ENCODE results near the gene APBA1. TPM values are rescaled to one million over a fixed set of nuclear protein-coding genes. Genes with fewer than 3 reads are reported as not detected.

APBA1 gene
- total RNA-seq, 4 donors from 2014 or later, result 3.3 to 9.7 (median 5.2) TPM

DNA sequence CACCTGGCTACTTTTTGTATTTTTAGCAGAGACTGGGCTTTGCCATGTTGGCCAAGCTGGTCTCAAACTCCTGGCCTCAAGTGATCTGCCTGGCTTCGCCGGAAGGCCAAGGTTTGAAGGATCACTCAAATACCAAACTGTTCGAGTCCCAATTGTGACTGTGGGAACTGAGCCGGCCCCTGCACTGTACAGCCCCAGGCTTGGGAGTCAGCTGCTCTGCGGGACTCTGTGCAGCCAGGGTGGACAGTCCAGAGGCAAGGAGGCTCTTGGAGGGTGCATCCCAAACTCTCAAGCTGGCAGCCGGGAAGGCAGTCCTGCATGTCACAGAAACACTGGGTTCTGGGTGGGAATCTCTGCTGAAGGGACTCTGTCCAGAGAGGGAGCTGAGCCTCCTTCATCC is 238.2 kb downstream of the APBA1 start:
- Histone ChIP-seq H3K27ac (replicated peaks in 1 of 4) (no peak overlapping the region), H3K4me1 (no peaks in the 10 kb centered on the region), H3K4me3 (no peak overlapping the region), H3K9me3 (no peaks in the 10 kb centered on the region), H3K27me3 (no peaks in the 10 kb centered on the region), H3K36me3 (no peaks in the 10 kb centered on the region)
- DNase-seq (ENCODE audit: extremely low spot score), result no peak
- 98% methylated on average over 4 of the region's 6 CpGs for WGBS
- intact Hi-C loops (cut with DNase I), result no loop called here
- TF ChIP-seq EP300 (IDR thresholded peaks at IDR 0.05) (no peak), POLR2AphosphoS5 (IDR thresholded peaks at IDR 0.05) (no peak)

DNA sequence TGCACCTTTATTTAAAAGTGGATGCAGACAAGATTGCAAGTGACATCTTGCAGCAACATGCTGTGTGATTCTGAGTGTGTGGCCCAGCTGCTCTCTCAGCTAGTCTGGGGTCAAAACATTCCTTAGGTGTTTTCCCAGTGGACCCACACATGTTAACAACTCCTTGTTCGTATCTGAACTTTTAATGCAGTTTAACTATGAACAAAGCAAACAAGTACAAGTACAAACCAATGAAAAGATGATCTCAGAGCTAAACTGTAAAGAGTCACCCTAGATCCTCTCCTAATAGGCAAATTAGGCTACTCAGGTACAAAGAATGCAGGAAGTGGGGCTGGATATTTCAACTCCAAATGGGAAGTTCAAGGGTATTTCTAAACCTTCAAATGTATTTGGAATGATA is 238.8 kb downstream of the APBA1 start:
- intact Hi-C loops (cut with DNase I), result no loop called here
- Histone ChIP-seq H3K4me1 (no peaks in the 10 kb centered on the region), H3K27me3 (no peaks in the 10 kb centered on the region), H3K36me3 (no peaks in the 10 kb centered on the region), H3K27ac (replicated peaks in 1 of 4) (no peak overlapping the region), H3K9me3 (no peaks in the 10 kb centered on the region), H3K4me3 (no peak overlapping the region)
- TF ChIP-seq EP300 (IDR thresholded peaks at IDR 0.05) (no peak), POLR2AphosphoS5 (IDR thresholded peaks at IDR 0.05) (no peak), POLR2A (IDR thresholded peaks at IDR 0.05; ENCODE audit: low read depth) (no peak)
- TF ChIP-seq, protein P1, sequence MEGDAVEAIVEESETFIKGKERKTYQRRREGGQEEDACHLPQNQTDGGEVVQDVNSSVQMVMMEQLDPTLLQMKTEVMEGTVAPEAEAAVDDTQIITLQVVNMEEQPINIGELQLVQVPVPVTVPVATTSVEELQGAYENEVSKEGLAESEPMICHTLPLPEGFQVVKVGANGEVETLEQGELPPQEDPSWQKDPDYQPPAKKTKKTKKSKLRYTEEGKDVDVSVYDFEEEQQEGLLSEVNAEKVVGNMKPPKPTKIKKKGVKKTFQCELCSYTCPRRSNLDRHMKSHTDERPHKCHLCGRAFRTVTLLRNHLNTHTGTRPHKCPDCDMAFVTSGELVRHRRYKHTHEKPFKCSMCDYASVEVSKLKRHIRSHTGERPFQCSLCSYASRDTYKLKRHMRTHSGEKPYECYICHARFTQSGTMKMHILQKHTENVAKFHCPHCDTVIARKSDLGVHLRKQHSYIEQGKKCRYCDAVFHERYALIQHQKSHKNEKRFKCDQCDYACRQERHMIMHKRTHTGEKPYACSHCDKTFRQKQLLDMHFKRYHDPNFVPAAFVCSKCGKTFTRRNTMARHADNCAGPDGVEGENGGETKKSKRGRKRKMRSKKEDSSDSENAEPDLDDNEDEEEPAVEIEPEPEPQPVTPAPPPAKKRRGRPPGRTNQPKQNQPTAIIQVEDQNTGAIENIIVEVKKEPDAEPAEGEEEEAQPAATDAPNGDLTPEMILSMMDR (IDR thresholded peaks at IDR 0.05), result no peak
- no peak for DNase-seq (ENCODE audit: extremely low spot score)
- 56% methylated on average over 1 of the region's 1 CpG for WGBS

- H3K36me3 ChIP-seq, result no peaks in the 10 kb centered on the region
- no peaks in the 10 kb centered on the region for H3K4me1 ChIP-seq
- no peak for TF ChIP-seq POLR2A (IDR thresholded peaks at IDR 0.05; ENCODE audit: low read depth)
- no peak for TF ChIP-seq EP300 (IDR thresholded peaks at IDR 0.05)
- TF ChIP-seq, protein P1 (IDR thresholded peaks at IDR 0.05), result no peak
- no peak for TF ChIP-seq POLR2AphosphoS5 (IDR thresholded peaks at IDR 0.05)
- H3K27me3 ChIP-seq, result no peaks in the 10 kb centered on the region
- H3K9me3 ChIP-seq, result no peaks in the 10 kb centered on the region
- intact Hi-C loops (cut with DNase I), result no loop called here
- WGBS, result 92% methylated on average over 11 of the region's 11 CpGs
- DNase-seq (ENCODE audit: extremely low spot score), result no peak
- no peak overlapping the region for H3K4me3 ChIP-seq
- no peak overlapping the region for H3K27ac ChIP-seq (replicated peaks in 1 of 4)
These were observed 239.5 kb downstream of the APBA1 start for GRCh38 chr9:69432623-69433022.

GRCh38 chr9:69431777-69432176 is 240.4 kb downstream of the APBA1 start:
- intact Hi-C loops (cut with DNase I), result no loop called here
- H3K27me3 ChIP-seq, result no peaks in the 10 kb centered on the region
- no peak for DNase-seq (ENCODE audit: extremely low spot score)
- no peaks in the 10 kb centered on the region for H3K4me1 ChIP-seq
- no peaks in the 10 kb centered on the region for H3K36me3 ChIP-seq
- 90% methylated on average over 1 of the region's 1 CpG for WGBS
- H3K9me3 ChIP-seq, result no peaks in the 10 kb centered on the region
- H3K27ac ChIP-seq (replicated peaks in 1 of 4), result no peak overlapping the region
- TF ChIP-seq, protein P1 (IDR thresholded peaks at IDR 0.05), result no peak
- TF ChIP-seq POLR2AphosphoS5 (IDR thresholded peaks at IDR 0.05), result no peak
- no peak for TF ChIP-seq POLR2A (IDR thresholded peaks at IDR 0.05; ENCODE audit: low read depth)
- no peak for TF ChIP-seq EP300 (IDR thresholded peaks at IDR 0.05)
- no peak overlapping the region for H3K4me3 ChIP-seq

DNA sequence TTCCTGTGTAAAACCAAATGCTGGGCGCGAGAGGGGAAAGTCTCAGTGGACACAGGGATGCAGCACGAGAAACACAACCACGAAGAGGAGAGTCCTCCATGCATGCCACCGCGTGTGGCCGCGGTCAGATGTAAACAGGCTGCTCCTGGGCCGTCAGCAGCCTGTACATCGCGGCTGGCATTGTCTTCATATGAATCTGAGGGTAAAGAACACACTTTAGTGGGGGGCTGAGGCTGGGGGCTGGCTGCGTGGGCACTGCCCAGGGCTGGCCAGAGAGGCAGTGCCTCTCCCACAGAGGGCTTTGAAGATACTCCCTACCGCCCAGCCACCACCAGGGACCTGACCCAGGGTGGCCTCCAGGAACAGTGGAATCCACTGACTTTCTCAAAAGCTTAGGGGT is 241.0 kb downstream of the APBA1 start:
- H3K27me3 ChIP-seq, result no peaks in the 10 kb centered on the region

More for the DNA sequence above, 241.0 kb downstream of the APBA1 start:
- Histone ChIP-seq H3K9me3 (no peaks in the 10 kb centered on the region), H3K4me1 (no peaks in the 10 kb centered on the region), H3K4me3 (no peak overlapping the region), H3K36me3 (no peaks in the 10 kb centered on the region), H3K27ac (replicated peaks in 1 of 4) (no peak overlapping the region)
- TF ChIP-seq POLR2AphosphoS5 (IDR thresholded peaks at IDR 0.05) (no peak), POLR2A (IDR thresholded peaks at IDR 0.05; ENCODE audit: low read depth) (no peak), EP300 (IDR thresholded peaks at IDR 0.05) (no peak)
- TF ChIP-seq, protein P1 (IDR thresholded peaks at IDR 0.05), result no peak
- 98% methylated on average over 11 of the region's 13 CpGs for WGBS
- DNase-seq (ENCODE audit: extremely low spot score), result no peak
- intact Hi-C loops (cut with DNase I), result no loop called here

All from esophagus muscularis mucosa (tissue), 4 donors.